Measurements from ENCODE around the gene DOK3. TPM values are rescaled to one million over a fixed set of nuclear protein-coding genes. Genes with fewer than 3 reads are reported as not detected.

The DOK3 gene
- total and polyA plus RNA-seq, 7 donors, result 3.0 to 20.2 (median 7.1) TPM

DNA sequence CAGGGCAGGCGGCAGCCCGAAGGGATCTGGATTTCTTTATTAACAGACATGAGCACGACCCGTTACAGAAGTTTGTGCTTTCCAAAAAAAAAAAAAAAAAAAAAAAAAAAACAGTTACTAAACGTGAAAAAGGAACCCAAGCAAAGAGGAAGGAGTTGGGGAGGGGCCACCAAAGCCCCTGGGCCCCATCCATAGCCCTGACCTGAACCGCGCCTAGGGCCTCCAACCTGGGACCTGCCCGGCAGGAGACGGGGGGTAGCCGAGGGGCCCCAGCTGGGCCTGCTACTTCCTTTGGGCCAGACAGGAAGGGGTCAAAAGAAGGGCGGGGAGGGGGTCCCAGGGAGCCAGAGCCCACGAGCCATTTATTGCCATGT lies 53.0 kb downstream of the DOK3 start:
- WGBS, 2 donors, result 27 to 31% methylated on average over 12 of the region's 12 CpGs
- no peak for DNase-seq
- Histone ChIP-seq H3K4me3 (no peak overlapping the region), H3K27me3 (peaks cover 0 to 18% (median 11%) of the 10 kb centered on the region in 3 donors), H3K4me1 (peaks cover 0 to 50% (median 40%) of the 10 kb centered on the region in 4 donors), H3K36me3 (peaks cover 0 to 29% (median 16%) of the 10 kb centered on the region in 4 donors), H3K9me3 (no peaks in the 10 kb centered on the region), H3K27ac (peak overlapping the region; percentile 68 to 82 (median 75))
- no peak for TF ChIP-seq EP300 (IDR thresholded peaks at IDR 0.05)
- TF ChIP-seq, protein P1, sequence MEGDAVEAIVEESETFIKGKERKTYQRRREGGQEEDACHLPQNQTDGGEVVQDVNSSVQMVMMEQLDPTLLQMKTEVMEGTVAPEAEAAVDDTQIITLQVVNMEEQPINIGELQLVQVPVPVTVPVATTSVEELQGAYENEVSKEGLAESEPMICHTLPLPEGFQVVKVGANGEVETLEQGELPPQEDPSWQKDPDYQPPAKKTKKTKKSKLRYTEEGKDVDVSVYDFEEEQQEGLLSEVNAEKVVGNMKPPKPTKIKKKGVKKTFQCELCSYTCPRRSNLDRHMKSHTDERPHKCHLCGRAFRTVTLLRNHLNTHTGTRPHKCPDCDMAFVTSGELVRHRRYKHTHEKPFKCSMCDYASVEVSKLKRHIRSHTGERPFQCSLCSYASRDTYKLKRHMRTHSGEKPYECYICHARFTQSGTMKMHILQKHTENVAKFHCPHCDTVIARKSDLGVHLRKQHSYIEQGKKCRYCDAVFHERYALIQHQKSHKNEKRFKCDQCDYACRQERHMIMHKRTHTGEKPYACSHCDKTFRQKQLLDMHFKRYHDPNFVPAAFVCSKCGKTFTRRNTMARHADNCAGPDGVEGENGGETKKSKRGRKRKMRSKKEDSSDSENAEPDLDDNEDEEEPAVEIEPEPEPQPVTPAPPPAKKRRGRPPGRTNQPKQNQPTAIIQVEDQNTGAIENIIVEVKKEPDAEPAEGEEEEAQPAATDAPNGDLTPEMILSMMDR (IDR thresholded peaks at IDR 0.05), result no peak
- TF ChIP-seq POLR2AphosphoS5 (IDR thresholded peaks at IDR 0.05), result no peak
- no peak for TF ChIP-seq POLR2A (IDR thresholded peaks at IDR 0.05)
- intact Hi-C loops (cut with DNase I), result loop anchor here (1.0 to 2.0 kb wide), 2 partner anchors 16 to 40 kb away; partner anchors contain the start of gene DBN1

DNA sequence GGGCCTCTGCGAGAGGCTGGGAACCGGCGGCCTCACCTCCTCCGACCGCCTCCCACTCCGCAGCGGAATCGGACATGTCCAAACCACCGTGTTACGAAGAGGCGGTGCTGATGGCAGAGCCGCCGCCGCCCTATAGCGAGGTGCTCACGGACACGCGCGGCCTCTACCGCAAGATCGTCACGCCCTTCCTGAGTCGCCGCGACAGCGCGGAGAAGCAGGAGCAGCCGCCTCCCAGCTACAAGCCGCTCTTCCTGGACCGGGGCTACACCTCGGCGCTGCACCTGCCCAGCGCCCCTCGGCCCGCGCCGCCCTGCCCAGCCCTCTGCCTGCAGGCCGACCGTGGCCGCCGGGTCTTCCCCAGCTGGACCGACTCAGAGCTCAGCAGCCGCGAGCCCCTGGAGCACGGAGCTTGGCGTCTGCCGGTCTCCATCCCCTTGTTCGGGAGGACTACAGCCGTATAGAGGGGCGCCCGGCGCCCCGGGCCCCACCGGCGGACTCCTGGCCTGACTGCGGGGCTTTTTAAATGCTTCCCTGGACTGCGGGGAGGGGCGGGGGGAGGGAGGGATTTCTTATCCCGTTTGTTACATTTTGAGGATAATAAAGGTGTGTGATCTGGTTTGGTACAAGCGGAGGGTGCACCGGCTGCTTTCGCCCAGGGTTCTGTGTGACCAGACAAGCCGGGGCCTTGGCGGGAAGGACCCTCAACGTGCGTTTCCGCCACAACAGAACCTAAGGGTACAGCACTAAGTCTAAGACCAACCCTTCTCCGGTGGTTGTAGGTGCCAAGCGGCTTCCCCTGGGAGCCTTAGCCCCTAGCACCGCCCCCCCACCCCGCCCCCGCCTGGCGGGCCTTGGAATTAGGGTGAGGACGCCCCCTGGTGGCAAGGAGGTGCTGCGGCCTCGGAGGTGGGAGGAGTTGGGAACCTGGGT lies 53.7 kb downstream of the DOK3 start:
- Histone ChIP-seq H3K9me3 (no peaks in the 10 kb centered on the region), H3K27me3 (peaks cover 0 to 22% (median 12%) of the 10 kb centered on the region in 3 donors), H3K4me1 (peaks cover 0 to 47% (median 40%) of the 10 kb centered on the region in 4 donors), H3K36me3 (peaks cover 0 to 29% (median 16%) of the 10 kb centered on the region in 4 donors), H3K27ac (peak overlapping the region; percentile 68 to 82 (median 75)), H3K4me3 (peak overlapping the region; percentile 41 to 53 (median 51))
- peak; percentile 97 for DNase-seq
- intact Hi-C loops (cut with DNase I), result loop anchor here (1.0 to 2.0 kb wide), 3 partner anchors 17 to 40 kb away; partner anchors contain the start of genes DBN1 and GRK6
- 0 to 1% methylated on average over 76 of the region's 76 CpGs for WGBS, 2 donors
- TF ChIP-seq POLR2A (IDR thresholded peaks at IDR 0.05) (no peak), EP300 (IDR thresholded peaks at IDR 0.05) (no peak), POLR2AphosphoS5 (IDR thresholded peaks at IDR 0.05) (peak in 3 of 4 donors; percentile 44 to 65 (median 47))
- TF ChIP-seq, protein P1 (IDR thresholded peaks at IDR 0.05), result peak; percentile 66 to 92 (median 74)

DNA sequence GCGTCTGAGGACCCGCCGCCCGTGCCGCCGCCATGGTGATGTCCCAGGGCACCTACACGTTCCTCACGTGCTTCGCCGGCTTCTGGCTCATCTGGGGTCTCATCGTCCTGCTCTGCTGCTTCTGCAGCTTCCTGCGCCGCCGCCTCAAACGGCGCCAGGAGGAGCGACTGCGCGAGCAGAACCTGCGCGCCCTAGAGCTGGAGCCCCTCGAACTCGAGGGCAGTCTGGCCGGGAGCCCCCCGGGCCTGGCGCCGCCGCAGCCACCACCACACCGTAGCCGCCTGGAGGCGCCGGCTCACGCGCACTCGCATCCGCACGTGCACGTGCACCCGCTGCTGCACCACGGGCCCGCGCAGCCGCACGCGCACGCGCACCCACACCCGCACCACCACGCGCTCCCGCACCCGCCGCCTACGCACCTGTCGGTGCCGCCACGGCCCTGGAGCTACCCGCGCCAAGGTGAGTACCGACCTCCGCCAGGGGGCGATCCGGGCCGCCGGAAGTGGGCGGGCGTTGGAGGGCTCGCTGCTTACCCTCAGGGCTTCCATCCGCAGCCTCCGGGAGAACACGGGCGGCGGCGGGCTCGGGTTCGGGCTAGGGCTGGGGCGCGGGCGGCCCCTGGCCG lies 54.5 kb downstream of the DOK3 start:
- peak overlapping the region; percentile 41 to 53 (median 51) for H3K4me3 ChIP-seq
- peaks cover 0 to 24% (median 12%) of the 10 kb centered on the region in 4 donors for H3K36me3 ChIP-seq
- H3K9me3 ChIP-seq, result no peaks in the 10 kb centered on the region
- H3K4me1 ChIP-seq, result peaks cover 0 to 47% (median 40%) of the 10 kb centered on the region in 4 donors
- 0 to 1% methylated on average over 80 of the region's 80 CpGs for WGBS, 2 donors
- DNase-seq, result peak; percentile 90
- H3K27me3 ChIP-seq, result peaks cover 0 to 29% (median 20%) of the 10 kb centered on the region in 3 donors
- TF ChIP-seq POLR2AphosphoS5 (IDR thresholded peaks at IDR 0.05) (peak in 1 of 4 donors; percentile 46), POLR2A (IDR thresholded peaks at IDR 0.05) (no peak), EP300 (IDR thresholded peaks at IDR 0.05) (no peak)
- TF ChIP-seq, protein P1 (IDR thresholded peaks at IDR 0.05), result peak; percentile 29 to 69 (median 60)
- peak overlapping the region; percentile 68 to 82 (median 75) for H3K27ac ChIP-seq
- intact Hi-C loops (cut with DNase I), result loop anchor here (2.0 kb wide), 1 partner anchor 28 kb away; the partner anchor contains the start of gene GRK6

DNA sequence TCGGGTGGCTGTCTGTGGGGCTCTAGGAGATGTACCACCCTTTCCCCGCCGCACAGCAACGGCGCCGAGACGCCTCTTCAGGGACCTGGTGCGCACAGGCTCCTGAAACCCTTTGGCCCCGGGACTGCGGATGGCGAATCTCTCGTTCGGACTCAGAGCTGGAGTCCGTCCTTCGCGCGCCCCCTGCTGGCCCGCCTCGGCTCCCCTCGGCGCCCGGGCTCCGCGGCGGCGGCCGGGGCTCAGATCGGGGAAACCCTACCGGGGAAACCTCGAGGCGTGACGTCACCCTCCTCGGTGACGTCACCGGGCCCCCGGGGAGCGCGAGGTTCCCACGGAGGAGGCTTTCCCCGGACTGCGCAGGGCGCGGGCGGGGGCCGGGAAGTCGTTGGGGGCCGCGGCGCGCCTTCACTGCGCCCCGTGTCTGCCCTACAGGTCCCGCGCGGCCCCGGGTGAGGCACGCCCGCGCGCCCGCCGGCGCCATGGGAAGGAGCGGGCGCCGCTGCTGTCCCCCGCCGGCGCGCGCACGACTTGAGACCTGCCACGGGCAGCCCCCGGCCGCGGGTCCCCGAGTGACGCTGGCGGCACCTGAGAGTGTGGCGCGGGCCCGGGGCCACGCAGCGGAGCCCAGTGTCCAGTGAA lies 55.1 kb downstream of the DOK3 start:
- 0 to 1% methylated on average over 84 of the region's 84 CpGs for WGBS, 2 donors
- Histone ChIP-seq H3K4me1 (peaks cover 0 to 47% (median 40%) of the 10 kb centered on the region in 4 donors), H3K9me3 (no peaks in the 10 kb centered on the region), H3K27me3 (peaks cover 0 to 36% (median 26%) of the 10 kb centered on the region in 3 donors), H3K27ac (peak overlapping the region; percentile 68 to 82 (median 75)), H3K4me3 (peak overlapping the region; percentile 20 to 53 (median 51)), H3K36me3 (peaks cover 0 to 17% (median 7%) of the 10 kb centered on the region in 4 donors)
- intact Hi-C loops (cut with DNase I), result loop anchor here (1.0 to 5.0 kb wide), 4 partner anchors 28 to 142 kb away; partner anchors contain the start of genes GRK6 and MXD3
- TF ChIP-seq POLR2A (IDR thresholded peaks at IDR 0.05) (no peak), EP300 (IDR thresholded peaks at IDR 0.05) (no peak), POLR2AphosphoS5 (IDR thresholded peaks at IDR 0.05) (peak in 1 of 4 donors; percentile 20)
- TF ChIP-seq, protein P1 (IDR thresholded peaks at IDR 0.05), result peak; percentile 77 to 93 (median 90)
- peak; percentile 95 for DNase-seq
